Measurements from ENCODE around the gene AKR1C8.
"Not testable (repeated sequence)": the region's sequence is repeated elsewhere in the genome, so short reads cannot be mapped to it uniquely, and the experiment has no call there.

The AKR1C8 gene

DNA sequence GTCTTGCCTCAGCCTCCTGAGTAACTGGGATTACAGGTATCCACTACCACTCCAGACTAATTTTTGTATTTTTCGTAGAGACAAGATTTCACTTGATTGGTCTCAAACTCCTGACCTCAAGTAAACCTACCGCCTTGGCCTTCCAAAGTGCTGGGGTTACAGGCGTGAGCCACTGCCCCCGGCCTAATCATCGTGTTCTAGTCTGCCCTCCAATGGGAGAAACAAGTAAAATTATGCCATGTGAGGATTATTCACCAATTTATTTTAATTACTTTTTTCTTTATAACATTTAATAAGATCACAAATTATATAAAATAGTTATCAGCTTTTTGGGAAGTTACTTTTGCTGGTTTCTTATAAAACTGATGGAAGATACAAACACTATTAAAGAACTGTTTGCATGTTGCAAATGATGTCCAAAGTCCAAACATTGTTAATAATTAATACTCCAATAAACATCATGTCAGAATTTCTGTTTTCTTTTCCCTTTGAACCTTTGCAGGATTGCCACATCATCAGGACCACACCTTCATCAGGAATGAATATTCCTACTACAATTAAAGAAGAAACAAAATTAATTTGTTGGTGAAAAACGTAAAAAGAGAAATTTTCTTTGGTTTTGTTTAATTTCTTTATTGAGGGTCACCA, 10.9 kb upstream of the AKR1C8 start:
- no peak overlapping the region for H3K4me3 ChIP-seq (ENCODE audit: low read depth, low read length)
- TF ChIP-seq, protein P1, sequence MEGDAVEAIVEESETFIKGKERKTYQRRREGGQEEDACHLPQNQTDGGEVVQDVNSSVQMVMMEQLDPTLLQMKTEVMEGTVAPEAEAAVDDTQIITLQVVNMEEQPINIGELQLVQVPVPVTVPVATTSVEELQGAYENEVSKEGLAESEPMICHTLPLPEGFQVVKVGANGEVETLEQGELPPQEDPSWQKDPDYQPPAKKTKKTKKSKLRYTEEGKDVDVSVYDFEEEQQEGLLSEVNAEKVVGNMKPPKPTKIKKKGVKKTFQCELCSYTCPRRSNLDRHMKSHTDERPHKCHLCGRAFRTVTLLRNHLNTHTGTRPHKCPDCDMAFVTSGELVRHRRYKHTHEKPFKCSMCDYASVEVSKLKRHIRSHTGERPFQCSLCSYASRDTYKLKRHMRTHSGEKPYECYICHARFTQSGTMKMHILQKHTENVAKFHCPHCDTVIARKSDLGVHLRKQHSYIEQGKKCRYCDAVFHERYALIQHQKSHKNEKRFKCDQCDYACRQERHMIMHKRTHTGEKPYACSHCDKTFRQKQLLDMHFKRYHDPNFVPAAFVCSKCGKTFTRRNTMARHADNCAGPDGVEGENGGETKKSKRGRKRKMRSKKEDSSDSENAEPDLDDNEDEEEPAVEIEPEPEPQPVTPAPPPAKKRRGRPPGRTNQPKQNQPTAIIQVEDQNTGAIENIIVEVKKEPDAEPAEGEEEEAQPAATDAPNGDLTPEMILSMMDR (IDR thresholded peaks at IDR 0.05; ENCODE audit: borderline replicate concordance, insufficient read depth, low read depth, low read length): no peak

DNA sequence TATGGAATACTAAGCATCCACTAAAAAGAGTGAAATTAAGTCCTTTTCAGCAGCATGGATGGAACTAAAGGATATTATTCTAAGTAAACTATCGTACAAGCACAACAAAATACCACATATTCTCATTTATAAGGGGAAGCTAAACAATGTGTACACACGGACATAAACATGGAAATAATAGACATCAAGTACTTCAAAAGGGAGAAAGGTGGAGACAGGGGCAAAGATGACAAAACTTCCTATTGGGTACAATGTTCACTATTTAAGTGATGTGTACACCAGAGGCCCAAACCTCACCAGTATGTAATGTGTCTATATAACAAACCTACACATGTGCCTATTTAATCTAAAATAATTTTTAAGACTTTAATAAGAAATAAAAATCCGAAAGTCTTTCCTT, 9.5 kb upstream of the AKR1C8 start:
- TF ChIP-seq, protein P1 (IDR thresholded peaks at IDR 0.05; ENCODE audit: borderline replicate concordance, insufficient read depth, low read depth, low read length): no peak
- H3K4me3 ChIP-seq (ENCODE audit: low read depth, low read length): no peak overlapping the region

DNA sequence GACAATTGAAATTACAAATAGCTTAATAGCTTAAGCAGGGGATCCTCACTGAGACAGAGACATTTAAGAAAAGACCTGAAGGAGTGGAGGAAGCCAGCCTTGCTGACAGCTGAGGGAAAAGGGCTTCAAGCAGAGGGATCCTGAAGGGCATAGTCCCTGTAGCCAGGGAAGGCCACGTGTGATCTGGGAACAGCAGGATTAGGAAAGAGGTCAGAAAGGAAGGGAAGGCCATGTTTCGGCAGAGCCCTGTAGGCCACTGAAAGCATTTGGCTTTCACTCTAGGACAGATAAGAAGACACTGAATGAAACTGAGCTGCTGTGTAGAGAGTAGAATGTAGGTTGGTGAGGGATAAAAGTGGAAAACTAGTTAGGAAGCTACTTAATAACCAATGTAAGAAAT, 3.4 kb upstream of the AKR1C8 start:
- no peak overlapping the region for H3K4me3 ChIP-seq (ENCODE audit: low read depth, low read length)
- TF ChIP-seq, protein P1 (IDR thresholded peaks at IDR 0.05; ENCODE audit: borderline replicate concordance, insufficient read depth, low read depth, low read length): no peak

- H3K4me3 ChIP-seq (ENCODE audit: low read depth, low read length): no peak overlapping the region
- TF ChIP-seq, protein P1 (IDR thresholded peaks at IDR 0.05; ENCODE audit: borderline replicate concordance, insufficient read depth, low read depth, low read length): no peak
Observed at GRCh38 chr10:5187867-5188266, 2.9 kb upstream of the AKR1C8 start.

DNA sequence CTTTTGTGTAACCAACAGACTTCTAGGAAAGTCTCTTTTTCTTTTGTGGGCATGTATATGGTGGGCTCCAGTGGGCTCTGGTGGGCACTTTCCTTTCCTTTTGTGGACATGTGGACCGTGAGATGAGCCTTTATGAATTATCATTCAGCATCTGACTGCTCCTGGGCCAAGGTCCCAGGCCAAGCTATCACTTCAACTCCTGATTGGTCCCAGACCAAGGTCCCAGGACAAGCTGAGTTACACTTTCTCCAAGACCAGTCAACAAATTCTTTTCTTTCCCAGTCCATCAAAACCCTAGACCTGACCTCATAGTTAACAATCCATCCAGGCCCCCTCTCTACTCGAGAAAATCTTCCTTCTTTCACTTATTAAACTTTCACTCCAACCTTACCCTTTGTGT, 1.0 kb downstream of the AKR1C8 start:
- H3K4me3 ChIP-seq (ENCODE audit: low read depth, low read length): no peak overlapping the region
- TF ChIP-seq, protein P1 (IDR thresholded peaks at IDR 0.05; ENCODE audit: borderline replicate concordance, insufficient read depth, low read depth, low read length): no peak

GRCh38 chr10:5180503-5180902, 4.4 kb downstream of the AKR1C8 start:
- not testable (repeated sequence) for H3K4me3 ChIP-seq (ENCODE audit: low read depth, low read length)

- not testable (repeated sequence) for H3K4me3 ChIP-seq (ENCODE audit: low read depth, low read length)
Observed at GRCh38 chr10:5175581-5175980, 9.4 kb downstream of the AKR1C8 start.

- no peak overlapping the region for H3K4me3 ChIP-seq (ENCODE audit: low read depth, low read length)
- TF ChIP-seq, protein P1 (IDR thresholded peaks at IDR 0.05; ENCODE audit: borderline replicate concordance, insufficient read depth, low read depth, low read length): no peak
Observed at GRCh38 chr10:5168897-5169420, 16.0 kb downstream of the AKR1C8 start.

Measured in GM12875 (cell line).